ENCODE results near the gene SLC27A2. TPM values are rescaled to one million over a fixed set of nuclear protein-coding genes. Genes with fewer than 3 reads are reported as not detected.
A peak's percentile ranks its signal among the peaks of the same experiment; 100 is the strongest.
"Not testable (repeated sequence)": the region's sequence is repeated elsewhere in the genome, so short reads cannot be mapped to it uniquely, and the experiment has no call there.

The SLC27A2 gene
- total RNA-seq, 1 experiment from 2014 or later = not detected

GRCh38 chr15:50150349-50150748 is 31.6 kb upstream of the SLC27A2 start:
- Histone ChIP-seq H3K9ac (ENCODE audit: low read length) (no peak overlapping the region), H3K27ac (ENCODE audit: low read length) (no peak overlapping the region), H2AFZ (ENCODE audit: low read length) (no peak overlapping the region), H3K4me3 (ENCODE audit: low read length) (no peak overlapping the region), H3K36me3 (ENCODE audit: insufficient read depth, low read length) (no peaks in the 10 kb centered on the region), H3K79me2 (ENCODE audit: low read length) (no peaks in the 10 kb centered on the region), H3K9me3 (ENCODE audit: low read length) (no peaks in the 10 kb centered on the region), H3K27me3 (ENCODE audit: low read length) (no peaks in the 10 kb centered on the region), H3K4me2 (ENCODE audit: low read depth, low read length, poor library complexity, severe bottlenecking) (no peak overlapping the region), H4K20me1 (ENCODE audit: insufficient read depth, low read depth, low read length) (no peaks in the 10 kb centered on the region), H3K4me1 (ENCODE audit: low read length) (no peaks in the 10 kb centered on the region), H3K9me2 (replicated peaks; ENCODE audit: insufficient read depth, low read length) (no peaks in the 10 kb centered on the region)
- DNase-seq = no peak

DNA sequence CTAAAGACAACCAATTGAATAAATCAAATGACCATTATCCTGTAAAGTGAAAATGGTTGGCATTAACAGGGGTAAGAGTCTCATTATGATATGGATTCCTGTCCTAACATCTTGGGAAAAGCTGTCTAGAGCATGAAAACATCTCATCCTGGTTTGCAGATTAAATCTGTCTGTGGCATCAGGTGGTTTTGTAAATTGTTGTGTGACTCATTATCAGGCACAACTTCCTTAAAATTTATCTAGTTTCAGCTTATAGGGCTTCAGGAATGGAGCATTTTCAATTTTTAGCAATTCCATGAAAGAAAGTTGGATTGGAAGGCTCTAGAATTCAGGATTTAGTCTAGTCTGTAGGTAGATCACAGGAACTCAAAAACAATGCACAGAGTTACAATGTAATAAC is 31.1 kb upstream of the SLC27A2 start:
- Histone ChIP-seq H3K79me2 (ENCODE audit: low read length) (no peaks in the 10 kb centered on the region), H2AFZ (ENCODE audit: low read length) (no peak overlapping the region), H3K9me3 (ENCODE audit: low read length) (no peaks in the 10 kb centered on the region), H3K4me1 (ENCODE audit: low read length) (no peaks in the 10 kb centered on the region), H3K27ac (ENCODE audit: low read length) (no peak overlapping the region), H3K9ac (ENCODE audit: low read length) (no peak overlapping the region), H3K9me2 (replicated peaks; ENCODE audit: insufficient read depth, low read length) (no peaks in the 10 kb centered on the region), H3K4me3 (ENCODE audit: low read length) (no peak overlapping the region), H4K20me1 (ENCODE audit: insufficient read depth, low read depth, low read length) (no peaks in the 10 kb centered on the region), H3K4me2 (ENCODE audit: low read depth, low read length, poor library complexity, severe bottlenecking) (no peak overlapping the region), H3K27me3 (ENCODE audit: low read length) (no peaks in the 10 kb centered on the region), H3K36me3 (ENCODE audit: insufficient read depth, low read length) (no peaks in the 10 kb centered on the region)
- DNase-seq = no peak

GRCh38 chr15:50151476-50151875 is 30.5 kb upstream of the SLC27A2 start:
- Histone ChIP-seq H3K79me2 (ENCODE audit: low read length) (no peaks in the 10 kb centered on the region), H3K4me3 (ENCODE audit: low read length) (no peak overlapping the region), H3K27me3 (ENCODE audit: low read length) (no peaks in the 10 kb centered on the region), H4K20me1 (ENCODE audit: insufficient read depth, low read depth, low read length) (no peaks in the 10 kb centered on the region), H3K4me2 (ENCODE audit: low read depth, low read length, poor library complexity, severe bottlenecking) (no peak overlapping the region), H3K9me3 (ENCODE audit: low read length) (no peaks in the 10 kb centered on the region), H2AFZ (ENCODE audit: low read length) (no peak overlapping the region), H3K4me1 (ENCODE audit: low read length) (no peaks in the 10 kb centered on the region), H3K27ac (ENCODE audit: low read length) (no peak overlapping the region), H3K9me2 (replicated peaks; ENCODE audit: insufficient read depth, low read length) (no peaks in the 10 kb centered on the region), H3K9ac (ENCODE audit: low read length) (no peak overlapping the region), H3K36me3 (ENCODE audit: insufficient read depth, low read length) (no peaks in the 10 kb centered on the region)
- DNase-seq = no peak

GRCh38 chr15:50158236-50158635 is 23.8 kb upstream of the SLC27A2 start:
- not testable (repeated sequence) for H3K9me2 ChIP-seq (replicated peaks; ENCODE audit: insufficient read depth, low read length); H3K4me1 ChIP-seq (ENCODE audit: low read length); H3K4me2 ChIP-seq (ENCODE audit: low read depth, low read length, poor library complexity, severe bottlenecking); H3K4me3 ChIP-seq (ENCODE audit: low read length); H3K9ac ChIP-seq (ENCODE audit: low read length); H3K36me3 ChIP-seq (ENCODE audit: insufficient read depth, low read length); H3K79me2 ChIP-seq (ENCODE audit: low read length); H2AFZ ChIP-seq (ENCODE audit: low read length); H3K27me3 ChIP-seq (ENCODE audit: low read length); H3K27ac ChIP-seq (ENCODE audit: low read length); H4K20me1 ChIP-seq (ENCODE audit: insufficient read depth, low read depth, low read length); H3K9me3 ChIP-seq (ENCODE audit: low read length); DNase-seq

DNA sequence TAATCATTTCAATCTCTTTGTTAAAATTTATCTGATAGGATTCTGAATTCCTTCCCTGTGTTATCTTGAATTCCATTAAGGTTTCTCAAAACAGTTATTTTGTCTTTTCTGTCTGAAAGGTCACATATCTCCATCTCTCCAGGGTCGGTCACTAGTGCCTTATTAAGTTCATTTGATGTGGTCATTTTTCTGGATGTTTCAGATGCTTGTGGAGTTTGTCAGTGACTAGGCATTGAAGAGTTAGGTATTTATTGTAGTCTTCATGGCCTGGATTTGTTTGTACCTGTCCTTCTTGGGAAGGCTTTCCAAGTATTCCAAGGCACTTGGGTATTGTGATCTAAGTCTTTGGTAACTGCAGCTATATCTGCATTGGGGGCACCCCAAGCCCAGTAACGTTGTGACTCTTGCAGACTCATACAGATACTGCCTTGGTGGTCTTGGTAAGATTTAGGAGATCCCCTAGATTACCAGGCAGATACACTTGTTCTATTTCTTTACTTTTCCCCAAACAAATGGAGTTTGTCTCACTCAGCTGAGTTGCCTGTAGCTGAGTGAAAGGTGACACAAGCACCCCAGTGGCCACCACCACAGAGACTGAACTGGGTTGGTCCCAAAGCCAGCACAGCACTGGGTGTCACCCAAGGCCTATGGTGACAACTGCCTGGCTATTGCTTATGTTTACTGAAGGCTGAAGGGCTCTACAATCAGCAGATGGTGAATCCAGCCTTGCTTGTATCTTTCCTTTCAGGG is 18.9 kb upstream of the SLC27A2 start:
- Histone ChIP-seq H2AFZ (ENCODE audit: low read length) (no peak overlapping the region), H3K4me2 (ENCODE audit: low read depth, low read length, poor library complexity, severe bottlenecking) (no peak overlapping the region), H3K27ac (ENCODE audit: low read length) (no peak overlapping the region), H3K79me2 (ENCODE audit: low read length) (no peaks in the 10 kb centered on the region), H3K9me2 (replicated peaks; ENCODE audit: insufficient read depth, low read length) (no peaks in the 10 kb centered on the region), H4K20me1 (ENCODE audit: insufficient read depth, low read depth, low read length) (no peaks in the 10 kb centered on the region), H3K36me3 (ENCODE audit: insufficient read depth, low read length) (no peaks in the 10 kb centered on the region), H3K4me3 (ENCODE audit: low read length) (no peak overlapping the region), H3K9me3 (ENCODE audit: low read length) (no peaks in the 10 kb centered on the region), H3K27me3 (ENCODE audit: low read length) (no peaks in the 10 kb centered on the region), H3K9ac (ENCODE audit: low read length) (no peak overlapping the region), H3K4me1 (ENCODE audit: low read length) (no peaks in the 10 kb centered on the region)
- peak; percentile 9 for DNase-seq

- H3K4me2 ChIP-seq (ENCODE audit: low read depth, low read length, poor library complexity, severe bottlenecking) = no peak overlapping the region
- H3K9ac ChIP-seq (ENCODE audit: low read length) = no peak overlapping the region
- no peaks in the 10 kb centered on the region for H4K20me1 ChIP-seq (ENCODE audit: insufficient read depth, low read depth, low read length)
- H3K79me2 ChIP-seq (ENCODE audit: low read length) = no peaks in the 10 kb centered on the region
- no peak overlapping the region for H3K4me3 ChIP-seq (ENCODE audit: low read length)
- H2AFZ ChIP-seq (ENCODE audit: low read length) = no peak overlapping the region
- H3K27me3 ChIP-seq (ENCODE audit: low read length) = no peaks in the 10 kb centered on the region
- peak; percentile 45 for DNase-seq
- no peaks in the 10 kb centered on the region for H3K36me3 ChIP-seq (ENCODE audit: insufficient read depth, low read length)
- H3K4me1 ChIP-seq (ENCODE audit: low read length) = no peaks in the 10 kb centered on the region
- H3K9me2 ChIP-seq (replicated peaks; ENCODE audit: insufficient read depth, low read length) = no peaks in the 10 kb centered on the region
- H3K9me3 ChIP-seq (ENCODE audit: low read length) = no peaks in the 10 kb centered on the region
- no peak overlapping the region for H3K27ac ChIP-seq (ENCODE audit: low read length)
Measured at GRCh38 chr15:50163719-50164410, 18.1 kb upstream of the SLC27A2 start.

GRCh38 chr15:50164458-50164857 is 17.5 kb upstream of the SLC27A2 start:
- Histone ChIP-seq H3K27ac (ENCODE audit: low read length) (no peak overlapping the region), H3K9ac (ENCODE audit: low read length) (no peak overlapping the region), H2AFZ (ENCODE audit: low read length) (no peak overlapping the region), H3K9me3 (ENCODE audit: low read length) (no peaks in the 10 kb centered on the region), H3K36me3 (ENCODE audit: insufficient read depth, low read length) (no peaks in the 10 kb centered on the region), H3K79me2 (ENCODE audit: low read length) (no peaks in the 10 kb centered on the region), H3K4me3 (ENCODE audit: low read length) (no peak overlapping the region), H3K4me2 (ENCODE audit: low read depth, low read length, poor library complexity, severe bottlenecking) (no peak overlapping the region), H3K4me1 (ENCODE audit: low read length) (no peaks in the 10 kb centered on the region), H3K9me2 (replicated peaks; ENCODE audit: insufficient read depth, low read length) (no peaks in the 10 kb centered on the region), H3K27me3 (ENCODE audit: low read length) (no peaks in the 10 kb centered on the region), H4K20me1 (ENCODE audit: insufficient read depth, low read depth, low read length) (no peaks in the 10 kb centered on the region)
- peak; percentile 20 for DNase-seq

DNA sequence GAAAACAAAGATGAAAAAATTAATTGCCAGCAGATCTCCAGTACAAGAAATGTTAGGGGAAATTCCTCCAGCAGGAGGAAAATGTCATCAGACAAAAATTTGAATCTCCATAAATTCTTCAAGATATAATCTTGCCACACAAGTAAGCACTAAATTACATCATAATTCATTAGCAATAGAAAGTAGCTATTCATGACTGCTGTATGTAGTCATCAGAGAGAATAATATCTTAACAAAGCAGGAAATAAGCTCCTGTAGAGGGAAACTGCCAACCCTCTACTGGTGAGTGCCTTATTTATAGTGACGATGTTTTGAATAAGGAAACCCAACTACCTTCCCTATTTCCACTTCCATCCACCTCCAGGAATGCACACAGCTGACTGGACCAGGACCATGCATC is 15.8 kb upstream of the SLC27A2 start:
- H3K27ac ChIP-seq (ENCODE audit: low read length) = no peak overlapping the region
- no peak overlapping the region for H3K4me3 ChIP-seq (ENCODE audit: low read length)
- peak; percentile 33 for DNase-seq
- H3K9me3 ChIP-seq (ENCODE audit: low read length) = no peaks in the 10 kb centered on the region
- H3K9ac ChIP-seq (ENCODE audit: low read length) = no peak overlapping the region
- H3K27me3 ChIP-seq (ENCODE audit: low read length) = no peaks in the 10 kb centered on the region
- H3K4me2 ChIP-seq (ENCODE audit: low read depth, low read length, poor library complexity, severe bottlenecking) = no peak overlapping the region
- no peaks in the 10 kb centered on the region for H3K36me3 ChIP-seq (ENCODE audit: insufficient read depth, low read length)
- no peaks in the 10 kb centered on the region for H3K4me1 ChIP-seq (ENCODE audit: low read length)
- no peak overlapping the region for H2AFZ ChIP-seq (ENCODE audit: low read length)
- no peaks in the 10 kb centered on the region for H3K9me2 ChIP-seq (replicated peaks; ENCODE audit: insufficient read depth, low read length)
- no peaks in the 10 kb centered on the region for H3K79me2 ChIP-seq (ENCODE audit: low read length)
- H4K20me1 ChIP-seq (ENCODE audit: insufficient read depth, low read depth, low read length) = no peaks in the 10 kb centered on the region

Data from Karpas-422 (cell line).